ENCODE results near the gene ADGRD1. TPM values are rescaled to one million over a fixed set of nuclear protein-coding genes. Genes with fewer than 3 reads are reported as not detected.

The ADGRD1 gene
- polyA plus RNA-seq, 3 donors: 4.7 to 17.9 (median 4.9) TPM

GRCh38 chr12:131041968-131042833 is 88.5 kb downstream of the ADGRD1 start:
- H3K36me3 Mint-ChIP-seq: peaks cover 1% of the 10 kb centered on the region in 2 donors
- H3K27me3 ChIP-seq (ENCODE audit: control insufficient read depth in 2 of 2, insufficient read depth in 2 of 2, low read length in 2 of 2): no peaks in the 10 kb centered on the region
- H3K27ac ChIP-seq (ENCODE audit: low read depth in 1 of 2, low read length in 2 of 2): no peak overlapping the region
- no peak overlapping the region for H3K9ac ChIP-seq (ENCODE audit: insufficient read depth, low read length, poor library complexity, severe bottlenecking)
- H3K4me3 Mint-ChIP-seq: no peak overlapping the region
- peak overlapping the region in 1 of 7 donors; percentile 42 for H3K27ac Mint-ChIP-seq
- peaks cover 4% of the 10 kb centered on the region for H3K4me1 Mint-ChIP-seq
- DNase-seq: no peak
- intact Hi-C loops (cut with micrococcal nuclease): no loop called here
- peaks cover 0 to 9% (median 5%) of the 10 kb centered on the region in 3 donors for H3K27me3 Mint-ChIP-seq (ENCODE audit: low read depth in 3 of 3)
- H2AFZ ChIP-seq (ENCODE audit: insufficient read depth, low read depth, low read length, poor library complexity, severe bottlenecking): no peak overlapping the region
- no peaks in the 10 kb centered on the region for H3K36me3 ChIP-seq (replicated peaks in 1 of 2; ENCODE audit: control insufficient read depth in 1 of 2, insufficient read depth in 2 of 2, low read length in 2 of 2)
- no peak overlapping the region for H3K4me2 ChIP-seq (replicated peaks; ENCODE audit: extremely low read depth, low read length, poor library complexity, severe bottlenecking)
- WGBS (ENCODE audit: insufficient coverage): 85% methylated on average over 24 of the region's 29 CpGs
- no peaks in the 10 kb centered on the region for H3K79me2 ChIP-seq (ENCODE audit: insufficient read depth, low read length)
- H3K4me1 ChIP-seq (ENCODE audit: control insufficient read depth in 1 of 2, insufficient read depth in 2 of 2, low read length in 2 of 2): peaks cover 0 to 4% of the 10 kb centered on the region in 2 donors
- H4K20me1 ChIP-seq (ENCODE audit: insufficient read depth, low read length): peaks cover 22% of the 10 kb centered on the region
- H3K4me3 ChIP-seq (replicated peaks in 1 of 3; ENCODE audit: low read depth in 2 of 3, low read length in 3 of 3): no peak overlapping the region
- H3K9me3 ChIP-seq (replicated peaks in 1 of 2; ENCODE audit: control insufficient read depth in 1 of 2, insufficient read depth in 1 of 2, low read length in 2 of 2): no peaks in the 10 kb centered on the region
- TF ChIP-seq CTCF (IDR thresholded peaks at IDR 0.05): no peak
- peaks cover 1 to 9% (median 3%) of the 10 kb centered on the region in 7 donors for H3K9me3 Mint-ChIP-seq

- Mint-ChIP-seq H3K27me3 (ENCODE audit: low read depth in 3 of 3) (peaks cover 0 to 10% (median 6%) of the 10 kb centered on the region in 3 donors), H3K4me3 (no peak overlapping the region), H3K36me3 (no peaks in the 10 kb centered on the region), H3K27ac (no peak overlapping the region), H3K9me3 (peaks cover 0 to 5% (median 2%) of the 10 kb centered on the region in 7 donors), H3K4me1 (peaks cover 7% of the 10 kb centered on the region)
- Histone ChIP-seq H3K9ac (ENCODE audit: insufficient read depth, low read length, poor library complexity, severe bottlenecking) (no peak overlapping the region), H3K9me3 (replicated peaks in 1 of 2; ENCODE audit: control insufficient read depth in 1 of 2, insufficient read depth in 1 of 2, low read length in 2 of 2) (no peaks in the 10 kb centered on the region), H3K27me3 (ENCODE audit: control insufficient read depth in 2 of 2, insufficient read depth in 2 of 2, low read length in 2 of 2) (no peaks in the 10 kb centered on the region), H3K4me1 (ENCODE audit: control insufficient read depth in 1 of 2, insufficient read depth in 2 of 2, low read length in 2 of 2) (peaks cover 0 to 7% of the 10 kb centered on the region in 2 donors), H3K4me2 (replicated peaks; ENCODE audit: extremely low read depth, low read length, poor library complexity, severe bottlenecking) (no peak overlapping the region), H3K36me3 (replicated peaks in 1 of 2; ENCODE audit: control insufficient read depth in 1 of 2, insufficient read depth in 2 of 2, low read length in 2 of 2) (no peaks in the 10 kb centered on the region), H3K27ac (ENCODE audit: low read depth in 1 of 2, low read length in 2 of 2) (no peak overlapping the region), H2AFZ (ENCODE audit: insufficient read depth, low read depth, low read length, poor library complexity, severe bottlenecking) (no peak overlapping the region), H4K20me1 (ENCODE audit: insufficient read depth, low read length) (peaks cover 22% of the 10 kb centered on the region), H3K4me3 (replicated peaks in 1 of 3; ENCODE audit: low read depth in 2 of 3, low read length in 3 of 3) (no peak overlapping the region), H3K79me2 (ENCODE audit: insufficient read depth, low read length) (no peaks in the 10 kb centered on the region)
- DNase-seq: no peak
- WGBS (ENCODE audit: insufficient coverage): 96% methylated on average over 14 of the region's 14 CpGs
- TF ChIP-seq CTCF (IDR thresholded peaks at IDR 0.05): no peak
- intact Hi-C loops (cut with micrococcal nuclease): no loop called here
Observed at GRCh38 chr12:131042834-131043245, 89.1 kb downstream of the ADGRD1 start.
